Cardiac fibroblast (primary cell): ENCODE data around the gene PPP6R2.

Experiments
- DNase-seq, 2 donors: peaks; one replicate each; pipeline versions ENCODE4 v3.0.0 to v3.0.0-alpha.2; 2010; ENCODE audit warnings: low read depth in 2 of 2
- H3K4me3 ChIP-seq, 2 donors: replicated peaks in 1 of 2; 1 replicate in 1 of 2; 2 replicates in 1 of 2; pipeline ENCODE4 v1.5.1; 2011; ENCODE audit warnings: low read depth in 2 of 2, low read length in 2 of 2, mild to moderate bottlenecking in 2 of 2, moderate library complexity in 1 of 2
- TF ChIP-seq, protein P1 (sequence below): IDR thresholded peaks from one replicate; pipeline ENCODE4 v1.5.1; 2011; ENCODE audit warnings: low read depth, mild to moderate bottlenecking, low read length, inconsistent platforms

Gene PPP6R2

DNA sequence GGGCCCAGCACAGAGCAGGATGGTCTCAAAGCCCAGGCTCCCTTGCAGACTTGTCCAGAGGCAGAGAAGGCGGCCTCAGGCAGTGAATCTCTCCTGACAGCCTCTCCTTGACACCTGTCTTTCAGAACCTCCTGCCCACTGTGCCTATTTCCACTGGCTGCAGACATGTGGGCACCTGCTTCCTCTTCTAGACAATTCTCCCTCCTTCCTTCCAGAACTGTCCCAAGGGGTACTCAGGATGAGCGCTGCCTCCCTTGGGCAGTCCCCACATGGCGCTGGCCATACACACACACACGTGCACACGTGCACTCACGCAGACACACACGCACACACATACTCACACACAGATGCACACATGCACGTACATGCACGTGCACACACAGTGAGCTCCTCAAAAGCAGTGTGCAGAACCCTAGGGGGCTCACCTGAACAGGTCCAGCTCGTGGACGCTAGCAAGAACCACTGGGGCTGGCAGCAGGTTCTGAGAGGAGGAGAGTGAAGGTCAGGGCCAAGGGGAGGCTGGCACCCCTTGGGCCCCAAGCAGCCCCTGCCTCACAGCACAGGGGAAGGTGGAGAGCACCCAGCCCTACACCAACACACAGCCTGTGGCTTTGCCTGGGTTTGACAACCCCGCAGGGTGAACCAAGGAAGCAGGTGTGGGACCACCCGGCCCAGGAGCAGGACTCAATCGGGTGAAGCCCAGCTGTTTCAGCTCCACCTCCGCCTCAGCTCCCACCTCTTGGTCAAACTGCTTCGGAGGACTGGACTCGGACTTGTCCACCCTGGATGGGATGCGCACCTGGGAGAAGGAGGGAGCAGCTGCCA, 27.6 kb upstream of the PPP6R2 start:
- H3K4me3 ChIP-seq: no peak overlapping the region
- no peak for DNase-seq
- TF ChIP-seq, protein P1, sequence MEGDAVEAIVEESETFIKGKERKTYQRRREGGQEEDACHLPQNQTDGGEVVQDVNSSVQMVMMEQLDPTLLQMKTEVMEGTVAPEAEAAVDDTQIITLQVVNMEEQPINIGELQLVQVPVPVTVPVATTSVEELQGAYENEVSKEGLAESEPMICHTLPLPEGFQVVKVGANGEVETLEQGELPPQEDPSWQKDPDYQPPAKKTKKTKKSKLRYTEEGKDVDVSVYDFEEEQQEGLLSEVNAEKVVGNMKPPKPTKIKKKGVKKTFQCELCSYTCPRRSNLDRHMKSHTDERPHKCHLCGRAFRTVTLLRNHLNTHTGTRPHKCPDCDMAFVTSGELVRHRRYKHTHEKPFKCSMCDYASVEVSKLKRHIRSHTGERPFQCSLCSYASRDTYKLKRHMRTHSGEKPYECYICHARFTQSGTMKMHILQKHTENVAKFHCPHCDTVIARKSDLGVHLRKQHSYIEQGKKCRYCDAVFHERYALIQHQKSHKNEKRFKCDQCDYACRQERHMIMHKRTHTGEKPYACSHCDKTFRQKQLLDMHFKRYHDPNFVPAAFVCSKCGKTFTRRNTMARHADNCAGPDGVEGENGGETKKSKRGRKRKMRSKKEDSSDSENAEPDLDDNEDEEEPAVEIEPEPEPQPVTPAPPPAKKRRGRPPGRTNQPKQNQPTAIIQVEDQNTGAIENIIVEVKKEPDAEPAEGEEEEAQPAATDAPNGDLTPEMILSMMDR: no peak

DNA sequence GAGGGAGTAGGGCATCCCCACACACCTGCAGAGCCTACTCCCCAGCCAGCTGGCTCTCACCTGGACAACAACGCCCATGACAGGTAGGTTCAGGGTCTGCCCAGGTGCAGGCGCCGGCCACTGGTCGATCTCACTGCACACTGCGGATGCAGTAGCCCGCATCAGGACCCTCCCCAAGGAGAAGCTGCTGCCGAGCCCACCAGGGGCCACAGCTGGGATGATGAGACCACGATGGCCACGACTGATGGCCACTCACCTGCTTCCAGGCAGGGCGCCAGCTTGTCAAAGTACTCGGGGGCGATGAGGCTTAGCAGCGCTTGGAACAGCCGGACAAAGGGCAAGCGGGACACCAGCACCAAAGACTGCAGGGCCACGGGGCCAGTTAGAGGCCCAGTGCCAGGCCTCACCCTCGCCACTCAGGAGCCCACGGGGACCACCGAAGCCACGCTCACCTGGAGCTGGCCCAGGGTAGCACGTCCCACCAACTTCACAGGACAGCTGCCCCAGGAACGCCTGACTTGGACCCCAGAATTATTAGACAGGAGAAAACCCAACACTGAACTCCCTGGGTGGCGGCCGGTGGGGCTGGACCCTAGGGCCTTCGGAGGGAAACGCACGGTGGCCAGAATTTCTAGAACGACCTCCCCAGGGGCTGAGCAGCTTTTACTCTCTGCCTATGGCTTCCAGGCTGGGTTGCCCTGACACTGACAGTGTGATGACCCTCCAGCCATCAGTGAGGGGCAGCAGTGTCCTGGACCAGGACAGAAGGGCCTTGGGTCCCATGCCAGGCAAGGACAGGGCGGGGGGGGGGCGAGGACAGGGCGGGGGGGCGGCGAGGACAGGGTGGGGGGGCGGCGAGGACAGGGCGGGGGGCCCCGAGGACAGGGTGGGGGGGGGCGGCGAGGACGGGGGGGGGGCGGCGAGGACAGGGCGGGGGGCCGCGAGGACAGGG, 26.7 kb upstream of the PPP6R2 start:
- no peak for DNase-seq
- no peak overlapping the region for H3K4me3 ChIP-seq
- TF ChIP-seq, protein P1: no peak

DNA sequence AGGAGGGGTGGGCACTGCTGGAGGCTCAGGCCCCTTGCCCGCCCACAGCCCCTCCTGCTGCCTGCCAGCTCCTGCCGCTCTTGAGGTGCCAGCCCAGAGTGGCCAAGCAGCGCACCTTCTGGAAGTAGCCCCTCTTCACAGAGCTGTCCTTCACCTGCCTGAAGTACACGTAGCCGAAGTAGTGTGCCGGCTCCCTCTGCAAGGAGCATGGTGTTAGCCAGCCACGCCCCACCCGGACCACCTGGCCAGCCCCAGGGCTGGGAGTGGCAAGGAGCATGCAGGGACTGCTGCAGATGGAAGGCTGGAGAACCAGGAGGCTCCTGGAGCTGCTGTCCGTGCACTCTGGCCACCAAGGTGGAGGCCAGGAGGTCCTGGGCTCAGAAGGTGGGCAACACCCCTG, 25.9 kb upstream of the PPP6R2 start:
- TF ChIP-seq, protein P1: no peak
- DNase-seq: no peak
- no peak overlapping the region for H3K4me3 ChIP-seq

DNA sequence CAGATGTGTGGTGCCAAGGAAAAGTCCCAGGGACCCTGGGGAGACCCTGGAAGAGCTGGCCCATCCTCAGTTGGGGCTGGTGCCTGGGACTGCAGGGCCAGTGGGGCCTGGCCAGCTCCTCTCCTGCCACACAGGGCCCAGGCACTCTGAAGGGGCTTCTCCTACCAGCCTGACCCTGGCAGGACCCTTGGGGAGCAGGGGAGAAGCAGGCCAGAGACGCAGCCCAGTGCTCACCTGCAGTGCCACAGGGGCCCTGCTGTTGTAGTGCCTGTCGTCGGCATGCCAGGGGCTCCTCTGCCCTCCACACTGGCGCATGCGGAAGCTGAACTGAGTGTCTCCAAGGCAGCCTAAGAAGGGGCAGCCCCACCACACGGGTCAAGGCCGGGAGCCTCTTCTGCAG, 25.5 kb upstream of the PPP6R2 start:
- TF ChIP-seq, protein P1: no peak
- DNase-seq: no peak
- no peak overlapping the region for H3K4me3 ChIP-seq

DNA sequence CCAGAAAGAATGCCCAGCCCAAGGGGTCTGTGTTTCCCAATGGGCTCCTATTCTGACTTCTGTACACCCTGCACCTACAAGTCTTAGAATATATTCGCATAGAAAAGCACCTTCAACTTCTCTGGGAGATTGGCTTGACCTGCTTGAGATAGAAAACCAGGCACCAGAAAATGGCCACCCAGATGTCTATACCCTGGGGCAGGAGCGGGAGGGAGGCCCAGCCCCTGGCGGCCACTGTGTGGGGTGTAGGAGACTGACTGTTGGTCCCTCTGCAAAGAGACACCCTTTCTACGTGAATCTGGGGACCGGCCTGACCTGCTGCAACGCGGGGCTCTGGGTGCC, 24.8 kb upstream of the PPP6R2 start:
- DNase-seq: no peak
- TF ChIP-seq, protein P1: no peak
- H3K4me3 ChIP-seq: no peak overlapping the region

DNA sequence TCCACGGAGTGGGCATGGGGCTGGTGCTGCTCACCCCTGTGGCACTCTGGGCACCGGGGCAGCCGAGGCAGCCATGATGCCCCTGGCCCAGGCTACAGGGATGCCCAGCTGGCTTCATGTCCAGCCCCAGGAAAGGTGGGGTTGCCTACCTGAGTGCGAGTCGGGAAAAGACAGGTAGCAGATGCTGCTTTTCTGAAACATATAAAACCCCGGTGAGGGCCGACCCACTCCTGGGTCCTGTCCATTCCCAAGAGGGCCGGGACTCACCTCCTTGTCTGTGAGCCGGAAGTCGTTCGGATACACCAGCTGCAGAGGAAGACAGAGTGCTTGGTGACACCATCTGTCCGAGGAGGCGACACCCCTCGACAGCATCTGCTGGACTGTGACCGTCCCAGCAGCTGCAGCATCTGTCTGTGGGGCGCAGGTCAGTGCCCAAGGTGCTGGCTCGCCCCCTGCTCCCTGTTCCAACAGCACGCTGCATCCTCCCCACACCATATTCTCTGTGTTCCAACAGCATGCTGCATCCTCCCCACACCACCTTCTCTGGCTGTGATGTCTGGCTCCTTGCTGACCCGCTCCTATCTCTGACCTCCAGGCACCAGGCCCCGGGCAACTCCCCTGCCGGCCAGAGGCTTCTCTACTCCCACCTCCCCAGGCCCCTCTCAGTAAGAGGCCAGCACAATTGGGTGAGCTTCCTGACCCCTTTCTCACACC, 24.3 kb upstream of the PPP6R2 start:
- TF ChIP-seq, protein P1: no peak
- no peak for DNase-seq
- no peak overlapping the region for H3K4me3 ChIP-seq
